Mammary epithelial cell (primary cell): ENCODE measurements around the gene PUSL1.

Experiments used
- CTCF ChIP-seq, 2 donors: IDR thresholded peaks in 1 of 2; conservative IDR thresholded peaks in 1 of 2; 2 replicates each; pipeline ENCODE4 v1.5.1; 2011 to 2012; ENCODE audit warnings: inconsistent platforms in 2 of 2, low read length in 2 of 2, mild to moderate bottlenecking in 2 of 2, control low read depth in 1 of 2, low read depth in 1 of 2; ENCODE audit not compliant: insufficient read depth in 1 of 2; ENCODE audit errors: extremely low read depth in 1 of 2
- EZH2 ChIP-seq: IDR thresholded peaks from 2 replicates; pipeline ENCODE4 v1.6.1; 2012; ENCODE audit warnings: low read length, inconsistent platforms, borderline replicate concordance

DNA sequence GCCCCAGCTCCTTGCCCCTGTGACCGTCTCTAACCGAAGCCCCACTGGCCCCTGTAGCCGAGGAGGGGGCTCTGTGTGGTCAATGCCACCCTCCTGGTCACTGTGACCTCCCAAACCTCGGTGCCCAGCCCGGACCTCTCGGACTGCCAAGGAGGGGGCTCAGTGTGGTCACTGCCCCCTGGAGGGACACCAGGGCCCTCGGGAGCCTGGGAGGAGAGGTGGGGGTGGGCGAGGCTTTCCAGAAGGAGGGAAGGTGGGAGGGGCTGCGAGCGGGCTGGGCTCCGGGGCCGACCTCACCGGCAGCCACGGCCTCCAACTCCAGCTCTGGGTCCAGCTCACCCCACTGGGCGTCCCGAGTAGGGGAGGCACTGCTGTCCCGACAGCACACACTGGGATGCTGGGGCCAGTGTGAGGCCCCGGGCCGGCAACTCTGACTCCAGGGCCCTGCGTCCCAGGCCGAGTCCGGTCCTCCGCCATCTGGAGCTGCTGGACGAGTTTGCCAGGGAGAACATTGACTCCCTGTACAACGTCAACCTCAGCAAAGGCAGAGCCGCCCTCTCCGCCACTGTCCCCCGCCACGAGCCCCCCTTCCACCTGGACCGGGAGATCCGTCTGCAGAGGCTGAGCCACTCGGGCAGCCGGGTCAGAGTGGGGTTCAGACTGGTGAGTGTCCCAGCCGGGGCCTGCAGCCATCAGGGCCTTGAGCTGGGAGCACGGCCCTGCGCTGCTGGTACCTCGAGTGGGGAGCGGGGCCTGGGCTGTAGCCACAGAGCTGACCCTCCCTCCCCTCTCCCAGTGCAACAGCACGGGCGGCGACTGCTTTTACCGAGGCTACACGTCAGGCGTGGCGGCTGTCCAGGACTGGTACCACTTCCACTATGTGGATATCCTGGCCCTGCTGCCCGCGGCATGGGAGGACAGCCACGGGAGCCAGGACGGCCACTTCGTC, 21.8 kb upstream of the PUSL1 start:
- no peak for TF ChIP-seq CTCF (conservative IDR thresholded peaks at IDR 0.05 in 1 of 2, IDR thresholded peaks at IDR 0.05 in 1 of 2; ENCODE audit: extremely low read depth in 1 of 2, insufficient read depth in 1 of 2, low read depth in 1 of 2, low read length in 2 of 2)
- TF ChIP-seq EZH2: no peak
